NCI-H526 (cell line): ENCODE measurements around the gene SFT2D1.
A peak's percentile ranks its signal among the peaks of the same experiment; 100 is the strongest.

Experiments used
- DNase-seq, 2 experiments: peaks; one replicate each; lab custom pipeline; 2025; lab: John Stamatoyannopoulos, UW

SFT2D1 gene

DNA sequence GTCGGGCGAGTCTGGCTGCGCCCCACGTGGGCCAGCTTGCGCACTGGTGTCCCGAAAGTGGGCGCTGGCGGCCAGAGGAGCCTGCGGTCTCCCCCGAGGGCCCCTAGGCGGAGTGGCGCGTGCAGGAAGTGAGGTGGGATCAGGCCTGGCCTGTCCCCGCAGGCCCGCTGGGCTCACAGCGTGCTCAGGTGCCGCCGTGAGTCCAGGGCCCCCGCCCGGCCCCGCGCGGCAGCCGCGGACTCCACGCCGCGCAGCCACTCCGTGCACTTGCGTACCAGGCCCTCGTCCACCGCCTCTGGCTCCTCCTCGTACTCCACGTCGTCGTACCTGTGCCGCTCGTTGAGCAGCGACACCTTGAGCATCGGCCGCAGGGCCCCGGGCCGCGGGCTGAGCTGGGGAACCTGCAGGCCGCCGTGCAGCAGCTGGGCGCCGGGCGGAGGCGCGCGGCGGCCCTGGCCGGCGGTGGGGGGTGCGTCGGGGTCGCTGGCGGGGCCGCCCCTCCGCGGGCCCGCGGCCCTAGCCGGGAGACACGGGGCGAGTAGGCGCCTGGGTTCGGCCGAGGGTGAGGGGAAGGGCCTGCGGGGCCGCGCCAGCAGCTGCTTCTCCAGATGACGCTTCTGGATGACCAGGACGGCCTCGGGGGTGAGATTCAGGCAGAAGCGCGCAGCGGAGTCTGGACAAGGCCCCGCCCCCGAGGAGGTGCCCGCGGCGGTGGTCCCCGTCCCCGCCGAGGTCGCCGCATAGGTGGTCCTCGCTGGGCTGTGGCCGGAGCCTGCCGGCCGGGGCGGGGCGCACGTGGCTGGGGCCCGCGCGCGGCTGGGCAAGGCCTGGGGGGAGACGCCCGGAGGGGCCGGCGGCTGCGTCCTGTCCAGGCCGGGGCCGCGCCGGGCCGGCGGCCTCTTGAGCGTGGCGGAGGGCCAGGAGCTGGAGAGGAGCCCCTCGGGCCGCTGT is 35.0 kb downstream of the SFT2D1 start:
- peak in 1 of 2 experiments; percentile 51 for DNase-seq

- DNase-seq = peak; percentile 48 to 75
Observed at GRCh38 chr6:166306378-166307081, 35.8 kb downstream of the SFT2D1 start.

- DNase-seq = no peak
Observed at GRCh38 chr6:166305562-166306117, 36.7 kb downstream of the SFT2D1 start.

- no peak for DNase-seq
Observed at GRCh38 chr6:166304106-166304505, 38.2 kb downstream of the SFT2D1 start.

DNA sequence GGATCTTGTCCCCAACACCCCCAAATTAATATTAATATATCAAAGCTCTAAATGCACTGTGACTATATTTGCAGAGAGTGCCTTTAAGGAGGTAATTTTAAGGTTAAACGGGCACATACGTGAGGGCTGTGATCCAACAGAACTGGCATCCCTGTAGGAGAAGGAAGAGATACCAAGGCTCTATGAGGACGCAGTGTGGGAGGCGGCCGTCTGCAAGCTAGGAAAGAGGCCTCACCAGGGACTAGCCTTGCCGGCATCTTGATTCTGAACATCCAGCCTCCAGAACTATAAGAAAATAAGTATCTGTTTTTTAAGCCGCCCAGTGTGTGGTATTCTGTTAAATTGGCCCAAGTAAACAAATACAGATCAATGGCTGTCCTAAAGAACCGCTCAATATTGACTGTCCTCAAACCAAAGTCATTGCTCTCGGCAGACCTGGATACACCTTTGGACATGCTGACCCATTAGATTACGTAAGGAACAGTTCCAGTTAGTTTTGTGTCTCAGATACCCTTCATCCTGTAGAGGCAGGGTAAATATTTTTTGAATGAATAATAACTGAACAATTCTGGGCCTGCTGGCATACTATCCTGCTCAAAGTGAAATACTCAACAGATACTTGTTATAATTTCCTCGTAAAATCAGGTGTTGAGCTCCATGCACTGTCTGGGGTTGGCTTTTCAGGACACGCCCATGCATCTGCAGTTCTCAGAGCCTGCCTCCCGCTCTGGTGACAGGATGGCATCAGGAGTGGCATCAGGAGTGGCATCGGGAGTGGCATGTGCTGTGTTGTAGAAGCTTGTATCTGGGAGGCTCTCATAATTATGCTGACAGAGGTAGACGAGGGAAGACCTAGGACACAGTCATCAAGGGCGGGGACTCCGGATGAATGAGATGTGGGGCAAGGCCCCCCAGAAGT is 40.5 kb downstream of the SFT2D1 start:
- DNase-seq = no peak

GRCh38 chr6:166300357-166300987 is 41.9 kb downstream of the SFT2D1 start:
- no peak for DNase-seq

- DNase-seq = no peak
Observed at GRCh38 chr6:166297606-166298005, 44.7 kb downstream of the SFT2D1 start.

DNA sequence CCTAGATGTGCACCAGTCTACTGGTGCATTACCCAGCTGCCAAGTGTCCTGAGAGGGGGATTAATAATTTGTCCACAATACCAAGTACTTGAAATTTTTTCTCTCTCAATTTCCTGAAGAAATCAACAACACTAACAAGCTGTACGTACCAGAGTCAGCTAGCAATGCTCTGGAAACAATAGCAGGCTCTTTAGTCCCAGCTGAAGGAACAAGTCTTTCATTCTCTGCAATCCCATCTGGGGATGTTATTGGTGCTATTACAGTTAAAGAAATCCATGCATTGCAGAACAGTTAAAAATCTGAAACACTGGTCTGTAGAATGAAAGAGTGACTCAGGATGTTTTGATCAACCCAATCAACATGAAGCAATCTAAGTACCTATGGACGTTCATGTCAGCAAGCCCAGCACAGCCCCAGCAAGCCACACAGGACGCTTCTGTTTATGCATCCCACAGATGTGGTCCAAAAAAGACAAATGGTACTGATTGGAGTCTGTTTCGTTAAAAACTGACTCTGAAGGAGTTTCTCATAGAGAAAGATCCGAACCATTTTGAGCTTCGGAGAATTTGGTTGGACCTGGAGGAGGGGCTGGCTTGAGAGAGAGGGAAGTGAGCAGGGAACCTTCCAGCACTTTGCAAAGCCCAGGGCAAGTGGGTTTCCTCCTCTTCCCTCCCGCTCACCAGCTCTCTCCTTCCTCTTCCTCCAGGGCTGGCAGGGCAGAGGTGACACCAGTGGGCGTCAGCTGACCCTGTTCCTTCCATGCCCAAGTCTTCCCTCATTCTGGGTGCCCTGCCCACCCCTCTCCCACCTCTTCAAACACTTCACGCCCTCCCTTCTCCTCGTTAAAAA is 46.1 kb downstream of the SFT2D1 start:
- no peak for DNase-seq

DNA sequence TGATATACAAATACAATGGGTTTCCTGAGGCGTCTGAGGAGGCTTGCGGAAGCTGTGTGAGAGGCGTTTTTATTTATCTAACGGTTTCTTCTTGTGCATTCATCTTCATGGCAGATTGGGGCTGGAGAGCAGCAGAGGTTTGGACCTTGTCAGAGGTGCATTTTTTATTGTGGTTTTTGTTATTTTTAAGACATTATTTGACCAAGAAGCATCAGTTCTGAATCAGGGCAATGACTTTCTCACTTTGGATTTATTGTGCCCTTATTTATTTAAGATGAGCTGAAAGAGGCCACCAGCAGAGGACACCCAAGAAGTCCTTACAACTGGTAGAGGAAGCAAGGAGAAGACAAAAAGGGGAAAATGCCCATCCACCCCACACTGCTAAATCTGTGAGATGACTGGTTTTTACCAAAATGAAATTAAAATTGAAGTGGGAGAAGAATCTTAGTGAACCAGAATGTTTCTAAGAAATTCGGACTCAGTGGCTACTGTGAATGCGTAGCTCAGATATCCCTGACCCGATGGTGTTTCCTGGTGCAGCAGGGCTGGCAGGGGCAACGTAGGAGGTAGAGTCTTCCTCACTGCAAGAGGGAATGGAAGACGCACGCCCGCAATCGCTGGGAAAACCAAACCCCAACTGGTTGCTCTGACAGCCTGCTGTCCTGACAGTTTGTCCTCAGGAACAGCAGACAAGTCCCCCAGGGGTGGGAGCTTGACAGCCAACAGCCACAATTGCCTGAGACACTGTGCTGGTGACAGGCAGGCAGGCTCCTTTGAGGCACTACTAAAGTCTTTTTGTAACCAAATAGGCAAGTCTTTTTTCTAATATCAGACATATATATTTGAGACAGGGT is 48.4 kb downstream of the SFT2D1 start:
- DNase-seq = no peak

DNA sequence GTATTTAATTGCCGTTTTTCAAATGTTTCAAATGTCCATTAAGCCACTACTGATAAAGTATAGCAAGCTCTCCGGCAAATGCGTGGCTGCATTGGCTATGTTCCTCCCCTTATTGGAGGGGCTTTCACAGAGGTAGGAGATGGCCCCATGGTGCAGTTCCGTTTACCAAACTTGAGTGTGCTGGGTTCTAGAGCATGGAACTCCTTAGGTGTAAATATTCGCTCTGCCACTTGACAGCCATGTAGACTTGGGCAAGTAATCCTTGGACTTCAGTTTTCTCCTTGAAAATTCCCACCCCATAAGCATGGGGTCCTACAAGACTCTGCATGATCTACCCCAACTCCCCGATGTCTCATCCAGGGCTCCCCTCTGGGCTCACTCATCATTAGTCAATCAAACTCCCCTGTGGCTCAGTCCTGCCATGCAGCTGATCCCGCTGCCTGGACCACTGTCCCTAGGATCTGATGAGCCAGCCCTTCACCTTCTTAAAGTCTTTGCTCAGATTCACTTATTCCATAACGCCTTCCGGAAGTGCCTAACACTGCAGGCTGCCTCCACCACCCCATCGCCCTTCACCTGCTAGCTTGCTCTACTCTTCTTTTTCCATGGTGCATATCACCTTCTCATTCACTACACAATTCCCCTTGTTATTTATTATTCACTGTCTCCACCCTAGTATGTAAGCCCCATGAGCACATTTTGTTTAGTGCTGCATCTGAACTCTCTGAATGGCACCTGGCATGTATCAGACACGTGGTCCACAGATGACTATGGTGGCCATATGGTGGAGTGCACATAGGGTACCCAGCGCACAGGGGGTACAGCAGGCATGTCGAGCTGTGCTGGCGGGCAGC is 52.9 kb downstream of the SFT2D1 start:
- no peak for DNase-seq

- DNase-seq = no peak
Observed at GRCh38 chr6:166286839-166287271, 55.5 kb downstream of the SFT2D1 start.

DNA sequence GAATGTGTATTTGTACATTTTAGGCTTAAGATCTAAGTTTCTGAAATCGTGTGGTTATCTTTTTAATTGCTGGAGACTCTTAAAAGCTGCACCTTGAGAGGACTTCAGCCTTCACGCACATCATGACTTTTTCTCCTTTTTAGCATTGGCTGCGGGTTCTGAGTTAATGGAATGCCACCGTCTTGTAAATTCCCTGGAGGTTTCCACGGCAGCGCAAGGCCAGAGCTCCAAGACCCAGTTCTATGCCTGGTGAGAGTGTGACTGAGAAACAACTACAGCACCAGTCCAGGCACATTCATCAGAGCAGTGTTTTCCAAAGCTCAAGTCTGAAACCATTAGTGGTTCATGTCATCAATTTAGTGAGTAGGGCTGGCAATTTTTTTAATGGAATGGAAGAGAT is 57.1 kb downstream of the SFT2D1 start:
- DNase-seq = no peak

GRCh38 chr6:166284640-166285039 is 57.7 kb downstream of the SFT2D1 start:
- DNase-seq = no peak

GRCh38 chr6:166282394-166283032 is 59.8 kb downstream of the SFT2D1 start:
- DNase-seq = no peak

- DNase-seq = no peak
Observed at GRCh38 chr6:166281104-166281503, 61.2 kb downstream of the SFT2D1 start.

GRCh38 chr6:166279393-166279679 is 63.0 kb downstream of the SFT2D1 start:
- DNase-seq = no peak

GRCh38 chr6:166278579-166279392 is 63.6 kb downstream of the SFT2D1 start:
- no peak for DNase-seq
